Sigmoid colon (tissue), 7 donors: ENCODE results near the gene IFNA13. TPM values are rescaled to one million over a fixed set of nuclear protein-coding genes. Genes with fewer than 3 reads are reported as not detected.

Experiments used
- DNase-seq: peaks from one replicate; pipeline ENCODE4 v3.0.0-alpha.2; 2019
- H3K27ac ChIP-seq, 4 donors: fragments of 200-600 bp; sonication (generic); one replicate each; pipeline ENCODE4 v1.5.1; 2016 to 2019; ENCODE audit warnings: mild to moderate bottlenecking in 1 of 4
- H3K27me3 ChIP-seq, 3 donors: fragments of 200-600 bp; sonication (generic); one replicate each; pipeline ENCODE4 v1.5.1; 2019; ENCODE audit warnings: mild to moderate bottlenecking in 1 of 3
- H3K36me3 ChIP-seq, 4 donors: fragments of 200-600 bp; sonication (generic); one replicate each; pipeline ENCODE4 v1.5.1; 2016 to 2019
- H3K4me1 ChIP-seq, 4 donors: fragments of 200-600 bp; sonication (generic); one replicate each; pipeline ENCODE4 v1.5.1; 2017 to 2019
- H3K4me3 ChIP-seq, 4 donors: fragments of 200-600 bp; sonication (generic); one replicate each; pipeline ENCODE4 v1.5.1; 2017 to 2019; ENCODE audit warnings: mild to moderate bottlenecking in 2 of 4, moderate library complexity in 1 of 4
- H3K9me3 ChIP-seq, 4 donors: fragments of 200-600 bp in 3 of 4; sonication (generic) in 3 of 4; one replicate each; pipeline versions ENCODE4 v1.5.1 to v1.6.1; 2013 to 2019
- EP300 ChIP-seq, 4 donors: sonication (generic); formaldehyde crosslinking; IDR thresholded peaks; one replicate each; pipeline ENCODE4 v1.6.1; 2017; ENCODE audit warnings: antibody characterized with exemption in 4 of 4
- POLR2A ChIP-seq, 2 donors: fragments of 450-650 bp; IDR thresholded peaks; one replicate each; pipeline ENCODE4 v1.6.1; 2016; ENCODE audit warnings: antibody characterized with exemption in 2 of 2, mild to moderate bottlenecking in 2 of 2, moderate library complexity in 2 of 2
- POLR2AphosphoS5 ChIP-seq, 4 donors: sonication (generic); formaldehyde crosslinking; IDR thresholded peaks; one replicate each; pipeline ENCODE4 v1.6.1; 2017; ENCODE audit warnings: antibody characterized with exemption in 4 of 4
- WGBS, 2 donors: extraction: QIAGEN DNeasy Blood & Tissue Kit; methylation state at CpG; one replicate each; pipeline ENCODE4 v1.1.7; 2013; 5-methylcytosine and 5-hydroxymethylcytosine counted together
- intact Hi-C: fragments of 100-400 bp; cut with DNase I; formaldehyde crosslinking; loops from one replicate; pipeline ENCODE4 v1.15.1; 2023
- polyA plus RNA-seq, 3 donors: library from polyadenylated mRNA; stranded (reverse); fragments of 200-250 nt; gene quantifications; one replicate each; pipeline ENCODE4 v1.2.3, GENCODE V29; 2013
- total RNA-seq, 4 donors: library from RNA; depleted of rRNA; stranded (reverse); fragments of >200 nt; gene quantifications; one replicate each; pipeline ENCODE4 v1.1.0, GENCODE V29; 2016
- TF ChIP-seq, protein P1 (sequence below), 4 experiments: fragments of 450-650 bp in 3 of 4; fragments of 200-600 bp in 1 of 4; IDR thresholded peaks; one replicate each; pipeline ENCODE4 v1.5.1; 2016 to 2019; ENCODE audit warnings: antibody characterized with exemption in 4 of 4, mild to moderate bottlenecking in 3 of 4, moderate library complexity in 2 of 4
- donor health status: healthy with polysubstance abuse.
- donor health status: Bipolar disorder and iron deficiency.
- donor health status: healthy.

The IFNA13 gene
- total and polyA plus RNA-seq, 7 donors: not detected

DNA sequence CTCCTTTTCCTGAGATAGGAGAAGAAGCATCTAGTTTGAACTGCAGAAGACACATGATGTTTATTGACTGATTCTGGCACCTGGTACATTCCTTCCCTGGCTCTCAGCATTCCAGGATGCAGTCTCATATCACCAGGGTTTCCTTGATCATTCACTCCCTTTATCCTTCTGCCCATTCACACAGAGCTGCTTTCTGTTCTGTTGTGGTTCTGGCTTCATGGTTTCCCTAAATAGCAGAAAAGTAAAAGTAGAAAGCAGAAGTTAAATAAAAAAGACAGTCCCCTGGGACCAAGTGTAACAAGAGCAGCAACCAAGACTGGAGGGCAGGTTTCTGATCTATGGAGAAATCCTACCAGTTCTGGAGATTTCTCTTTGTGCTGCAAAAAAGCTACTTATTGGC, 44.2 kb upstream of the IFNA13 start:
- H3K27ac ChIP-seq: no peak overlapping the region
- no peaks in the 10 kb centered on the region for H3K4me1 ChIP-seq
- H3K9me3 ChIP-seq: no peaks in the 10 kb centered on the region
- intact Hi-C loops: no loop called here
- TF ChIP-seq POLR2A (IDR thresholded peaks at IDR 0.05): no peak
- TF ChIP-seq, protein P1, sequence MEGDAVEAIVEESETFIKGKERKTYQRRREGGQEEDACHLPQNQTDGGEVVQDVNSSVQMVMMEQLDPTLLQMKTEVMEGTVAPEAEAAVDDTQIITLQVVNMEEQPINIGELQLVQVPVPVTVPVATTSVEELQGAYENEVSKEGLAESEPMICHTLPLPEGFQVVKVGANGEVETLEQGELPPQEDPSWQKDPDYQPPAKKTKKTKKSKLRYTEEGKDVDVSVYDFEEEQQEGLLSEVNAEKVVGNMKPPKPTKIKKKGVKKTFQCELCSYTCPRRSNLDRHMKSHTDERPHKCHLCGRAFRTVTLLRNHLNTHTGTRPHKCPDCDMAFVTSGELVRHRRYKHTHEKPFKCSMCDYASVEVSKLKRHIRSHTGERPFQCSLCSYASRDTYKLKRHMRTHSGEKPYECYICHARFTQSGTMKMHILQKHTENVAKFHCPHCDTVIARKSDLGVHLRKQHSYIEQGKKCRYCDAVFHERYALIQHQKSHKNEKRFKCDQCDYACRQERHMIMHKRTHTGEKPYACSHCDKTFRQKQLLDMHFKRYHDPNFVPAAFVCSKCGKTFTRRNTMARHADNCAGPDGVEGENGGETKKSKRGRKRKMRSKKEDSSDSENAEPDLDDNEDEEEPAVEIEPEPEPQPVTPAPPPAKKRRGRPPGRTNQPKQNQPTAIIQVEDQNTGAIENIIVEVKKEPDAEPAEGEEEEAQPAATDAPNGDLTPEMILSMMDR (IDR thresholded peaks at IDR 0.05): no peak
- TF ChIP-seq POLR2AphosphoS5 (IDR thresholded peaks at IDR 0.05): no peak
- no peak for TF ChIP-seq EP300 (IDR thresholded peaks at IDR 0.05)
- no peak for DNase-seq
- H3K27me3 ChIP-seq: no peaks in the 10 kb centered on the region
- H3K36me3 ChIP-seq: no peaks in the 10 kb centered on the region
- no peak overlapping the region for H3K4me3 ChIP-seq

DNA sequence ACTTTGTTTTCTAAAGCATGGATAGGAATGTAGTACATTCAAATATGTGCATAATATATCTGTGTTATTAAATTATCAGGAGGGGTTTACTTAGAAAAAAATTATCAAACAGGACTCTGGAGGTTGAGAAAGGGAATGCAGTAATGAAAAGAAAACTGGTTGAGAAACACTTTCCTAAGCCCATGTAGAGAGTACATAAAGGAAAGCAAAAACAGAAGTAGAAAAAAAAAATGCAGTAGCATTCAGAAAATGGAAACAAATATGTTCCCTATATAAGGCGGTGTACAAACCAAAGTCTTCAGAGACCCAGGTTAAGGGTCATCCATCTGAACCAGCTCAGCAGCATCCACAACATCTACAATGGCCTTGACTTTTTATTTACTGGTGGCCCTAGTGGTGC, 41.0 kb upstream of the IFNA13 start, which contains the start of gene IFNA8:
Gene IFNA8, plus strand, starts transcription at position 301 of the 400 bp plus-strand sequence. Its CDS starts 60 bp downstream, at position 361.
- intact Hi-C loops: no loop called here
- 94 to 96% methylated on average over 1 of the region's 1 CpG for WGBS, 2 donors
- H3K4me1 ChIP-seq: no peaks in the 10 kb centered on the region

DNA sequence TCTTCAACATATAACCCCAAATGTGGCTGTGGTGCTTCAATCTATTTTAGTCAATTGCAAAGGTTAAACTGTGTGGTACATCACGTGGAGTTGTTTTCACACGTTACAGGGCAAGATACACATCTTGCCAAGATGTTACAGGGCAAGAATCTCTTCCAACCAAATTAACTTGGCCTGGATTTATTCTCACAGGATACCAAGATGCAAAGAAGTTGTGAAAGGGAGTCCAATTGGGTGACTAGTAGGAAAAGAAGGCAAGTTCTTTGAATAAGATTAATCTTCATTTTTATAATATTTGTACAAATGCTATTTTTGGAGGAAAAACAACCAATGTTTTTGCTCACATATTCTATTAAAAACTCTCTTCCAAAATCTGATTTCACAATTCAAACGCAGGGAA, 36.3 kb upstream of the IFNA13 start:
- WGBS, 2 donors: 46 to 70% methylated on average over 3 of the region's 3 CpGs
- DNase-seq: no peak
- H3K27me3 ChIP-seq: peaks cover 0 to 26% (median 11%) of the 10 kb centered on the region in 3 donors
- no peaks in the 10 kb centered on the region for H3K36me3 ChIP-seq
- H3K4me1 ChIP-seq: peaks cover 0 to 12% (median 11%) of the 10 kb centered on the region in 4 donors
- H3K9me3 ChIP-seq: no peaks in the 10 kb centered on the region
- no peak overlapping the region for H3K4me3 ChIP-seq
- H3K27ac ChIP-seq: no peak overlapping the region
- intact Hi-C loops: no loop called here
- no peak for TF ChIP-seq POLR2AphosphoS5 (IDR thresholded peaks at IDR 0.05)

More for the DNA sequence above, 41.0 kb upstream of the IFNA13 start, which contains the start of gene IFNA8:
- Histone ChIP-seq H3K27ac (no peak within 1 kb of the TSS), H3K27me3 (no peaks in the 10 kb centered on the region), H3K9me3 (no peaks in the 10 kb centered on the region), H3K4me3 (no peak within 1 kb of the TSS), H3K36me3 (no peaks in the 10 kb centered on the region)
- no peak for TF ChIP-seq POLR2A (IDR thresholded peaks at IDR 0.05)
- TF ChIP-seq EP300 (IDR thresholded peaks at IDR 0.05): no peak
- TF ChIP-seq POLR2AphosphoS5 (IDR thresholded peaks at IDR 0.05): no peak
- TF ChIP-seq, protein P1 (IDR thresholded peaks at IDR 0.05): no peak
- DNase-seq: no peak

DNA sequence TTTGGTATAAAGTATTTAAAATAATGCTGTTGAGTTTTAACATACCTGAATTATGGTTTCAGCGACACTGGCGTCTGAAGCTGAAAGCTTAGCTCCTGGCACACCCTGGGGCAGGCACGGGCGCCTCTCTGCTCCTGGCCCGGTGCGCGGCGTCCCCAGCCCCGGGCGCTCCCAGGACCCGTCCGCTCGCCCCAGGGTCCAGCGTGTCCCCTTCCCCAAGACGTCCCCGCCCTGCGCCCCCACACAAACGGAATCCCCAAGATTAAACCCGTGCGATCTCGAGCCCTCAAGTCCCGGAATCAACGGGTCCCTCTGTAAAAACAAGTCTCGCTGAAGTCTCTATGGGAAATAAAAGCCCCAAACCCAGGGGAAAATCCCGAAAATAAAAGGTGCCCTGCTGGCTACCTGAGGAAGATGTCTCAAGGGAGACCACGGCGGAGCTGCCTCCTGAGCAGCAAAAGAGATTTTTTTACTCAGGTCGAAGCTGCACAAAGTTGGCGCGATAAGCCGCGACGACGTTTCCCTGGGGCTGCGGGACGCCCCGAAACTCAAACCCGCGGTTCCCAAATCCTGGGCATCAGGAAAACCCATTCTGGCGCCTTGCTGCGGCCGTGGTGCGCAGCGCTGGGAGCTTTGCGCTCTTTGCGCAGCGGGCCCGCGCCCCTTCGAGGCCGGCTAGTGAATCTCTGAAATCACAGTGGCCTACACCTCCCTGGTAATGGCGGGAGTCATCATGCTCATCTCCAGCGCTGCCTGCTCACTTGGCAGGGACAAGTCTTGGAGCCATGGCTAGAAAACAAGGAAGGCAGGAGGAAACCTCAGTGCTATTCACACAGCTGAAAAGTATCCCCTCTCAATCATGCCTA, 34.8 kb upstream of the IFNA13 start:
- no peak for DNase-seq

DNA sequence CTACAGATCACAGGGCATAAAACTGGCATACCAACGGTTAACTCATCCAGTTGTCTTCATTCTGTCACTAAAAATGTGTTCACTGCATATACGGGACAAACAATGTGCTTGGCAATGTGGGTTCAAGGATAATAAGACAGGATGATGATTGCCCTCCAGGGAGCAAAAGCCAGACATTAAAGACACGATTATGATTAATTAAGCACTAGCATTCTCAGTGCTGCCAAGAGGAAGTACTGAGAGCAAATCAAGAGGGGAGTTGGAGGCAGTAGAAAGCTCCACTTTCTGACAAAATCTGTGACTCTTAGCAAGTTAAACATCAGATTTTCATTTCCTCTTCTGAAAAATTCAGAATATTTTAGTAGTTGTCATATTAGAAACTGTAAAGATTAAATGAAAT, 32.1 kb upstream of the IFNA13 start:
- Histone ChIP-seq H3K9me3 (no peaks in the 10 kb centered on the region), H3K27me3 (peaks cover 0 to 35% (median 11%) of the 10 kb centered on the region in 3 donors), H3K27ac (no peak overlapping the region), H3K4me3 (no peak overlapping the region), H3K4me1 (peaks cover 0 to 19% (median 15%) of the 10 kb centered on the region in 4 donors), H3K36me3 (no peaks in the 10 kb centered on the region)
- intact Hi-C loops: no loop called here
- no peak for DNase-seq
- WGBS, 2 donors: 20 to 36% methylated on average over 3 of the region's 3 CpGs
- TF ChIP-seq, protein P1 (IDR thresholded peaks at IDR 0.05): no peak
- TF ChIP-seq POLR2A (IDR thresholded peaks at IDR 0.05) (no peak), EP300 (IDR thresholded peaks at IDR 0.05) (no peak), POLR2AphosphoS5 (IDR thresholded peaks at IDR 0.05) (no peak)

More for the DNA sequence above, 34.8 kb upstream of the IFNA13 start:
- H3K4me3 ChIP-seq: peak overlapping the region; percentile 5 to 46 (median 35)
- intact Hi-C loops: no loop called here
- no peaks in the 10 kb centered on the region for H3K36me3 ChIP-seq
- 3 to 6% methylated on average over 53 of the region's 53 CpGs for WGBS, 2 donors
- H3K4me1 ChIP-seq: peaks cover 0 to 12% (median 11%) of the 10 kb centered on the region in 4 donors
- no peaks in the 10 kb centered on the region for H3K9me3 ChIP-seq
- TF ChIP-seq POLR2AphosphoS5 (IDR thresholded peaks at IDR 0.05) (no peak), EP300 (IDR thresholded peaks at IDR 0.05) (no peak), POLR2A (IDR thresholded peaks at IDR 0.05) (no peak)
- TF ChIP-seq, protein P1 (IDR thresholded peaks at IDR 0.05): no peak
- no peak overlapping the region for H3K27ac ChIP-seq
- peaks cover 0 to 26% (median 11%) of the 10 kb centered on the region in 3 donors for H3K27me3 ChIP-seq
